Astrocyte (in vitro differentiated cells and primary cell): ENCODE measurements around the gene GNG12. TPM values are rescaled to one million over a fixed set of nuclear protein-coding genes. Genes with fewer than 3 reads are reported as not detected.

Experiments used
- DNase-seq: peaks from one replicate; pipeline ENCODE4 v3.0.0-alpha.2; 2010; ENCODE audit warnings: low read depth
- FAIRE-seq: peaks from 2 replicates; lab custom pipeline; 2011; peaks lifted over from hg19 to GRCh38; lab: Jason Lieb, UNC
- H2AFZ ChIP-seq: 2 replicates; pipeline ENCODE4 v1.6.0; 2012; ENCODE audit warnings: low read depth, low read length, inconsistent platforms
- H3K27ac ChIP-seq: 2 replicates; pipeline ENCODE4 v1.5.1; 2011; ENCODE audit warnings: low read depth, low read length, inconsistent platforms
- H3K27me3 ChIP-seq: 2 replicates; pipeline ENCODE4 v1.6.0; 2011; ENCODE audit warnings: low read length, inconsistent platforms; ENCODE audit not compliant: insufficient read depth
- H3K36me3 ChIP-seq: 2 replicates; pipeline ENCODE4 v1.5.1; 2011; ENCODE audit warnings: low read length, inconsistent platforms; ENCODE audit not compliant: insufficient read depth
- H3K4me1 ChIP-seq: 2 replicates; pipeline ENCODE4 v1.5.1; 2011; ENCODE audit warnings: low read length, inconsistent platforms; ENCODE audit not compliant: insufficient read depth
- H3K4me2 ChIP-seq: 2 replicates; pipeline ENCODE4 v1.6.0; 2012; ENCODE audit warnings: low read length, inconsistent platforms
- H3K4me3 ChIP-seq: 2 replicates; pipeline ENCODE4 v1.5.1; 2011; ENCODE audit warnings: low read depth, mild to moderate bottlenecking, low read length, inconsistent platforms; ENCODE audit not compliant: insufficient read depth
- H3K79me2 ChIP-seq: 2 replicates; pipeline ENCODE4 v1.6.0; 2012; ENCODE audit warnings: mild to moderate bottlenecking, low read length, inconsistent platforms; ENCODE audit not compliant: insufficient read depth
- H3K9ac ChIP-seq: 2 replicates; pipeline ENCODE4 v1.6.0; 2012; ENCODE audit warnings: mild to moderate bottlenecking, low read length, inconsistent platforms
- H3K9me3 ChIP-seq: 2 replicates; pipeline ENCODE4 v1.5.1; 2012; ENCODE audit warnings: low read depth, mild to moderate bottlenecking, low read length, inconsistent platforms; ENCODE audit not compliant: insufficient read depth
- H4K20me1 ChIP-seq: 2 replicates; pipeline ENCODE4 v1.6.0; 2012; ENCODE audit warnings: low read length, inconsistent platforms; ENCODE audit not compliant: insufficient read depth
- H3K27ac Mint-ChIP-seq: one replicate; pipeline ENCODE4 v1.8.0; 2021; ENCODE audit warnings: mild to moderate bottlenecking, mixed read lengths; ENCODE audit not compliant: unreplicated experiment
- H3K27me3 Mint-ChIP-seq: one replicate; pipeline ENCODE4 v1.8.0; 2021; ENCODE audit warnings: low read depth, mixed read lengths; ENCODE audit not compliant: unreplicated experiment
- H3K36me3 Mint-ChIP-seq: one replicate; pipeline ENCODE4 v1.8.0; 2021; ENCODE audit warnings: low read depth, mixed read lengths; ENCODE audit not compliant: unreplicated experiment
- H3K4me1 Mint-ChIP-seq: one replicate; pipeline ENCODE4 v1.8.0; 2021; ENCODE audit warnings: low read depth, mixed read lengths; ENCODE audit not compliant: unreplicated experiment
- H3K4me3 Mint-ChIP-seq: one replicate; pipeline ENCODE4 v1.8.0; 2021; ENCODE audit warnings: mild to moderate bottlenecking, moderate library complexity, mixed read lengths; ENCODE audit not compliant: unreplicated experiment
- H3K9me3 Mint-ChIP-seq: one replicate; pipeline ENCODE4 v1.8.0; 2021; ENCODE audit warnings: mild to moderate bottlenecking, mixed read lengths; ENCODE audit not compliant: unreplicated experiment
- EZH2 ChIP-seq: IDR thresholded peaks from 2 replicates; pipeline ENCODE4 v1.6.1; 2012; ENCODE audit warnings: mild to moderate bottlenecking, low read length, inconsistent platforms; ENCODE audit not compliant: insufficient read depth
- total RNA-seq: library from RNA; stranded (reverse); gene quantifications from 2 replicates; pipeline ENCODE4 v1.2.1, GENCODE V29; 2021
- TF ChIP-seq, protein P1 (sequence below): IDR thresholded peaks from 2 replicates; pipeline ENCODE4 v1.5.1; 2011; ENCODE audit warnings: low read depth, mild to moderate bottlenecking, inconsistent platforms, low read length, moderate library complexity; ENCODE audit not compliant: insufficient read depth

GNG12 gene
- total RNA-seq, 1 donor from 2014 or later: 101 TPM

DNA sequence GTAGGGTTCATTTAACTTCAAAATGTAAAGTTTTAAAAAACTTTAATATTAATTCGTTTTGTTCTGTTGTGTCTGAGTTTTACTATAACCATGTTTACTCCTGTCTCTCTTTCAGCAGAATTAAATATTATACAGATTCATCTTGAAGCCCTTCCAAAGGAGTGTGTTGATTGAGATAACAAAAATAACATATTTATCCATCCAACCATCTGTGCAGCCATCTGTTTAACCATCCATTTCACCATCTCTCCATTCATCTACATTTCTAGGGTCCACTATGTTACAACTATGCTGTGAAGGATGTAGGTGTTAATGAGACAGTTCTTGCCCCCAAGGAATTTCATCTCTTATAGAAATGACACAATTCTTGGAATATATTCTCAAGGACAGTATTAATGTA, 36.0 kb upstream of the GNG12 start:
- Histone ChIP-seq H3K4me3 (no peak overlapping the region), H3K4me2 (no peak overlapping the region), H3K27me3 (no peaks in the 10 kb centered on the region), H4K20me1 (no peaks in the 10 kb centered on the region), H3K79me2 (no peaks in the 10 kb centered on the region), H3K27ac (no peak overlapping the region), H3K36me3 (no peaks in the 10 kb centered on the region), H2AFZ (no peak overlapping the region), H3K9me3 (no peaks in the 10 kb centered on the region), H3K9ac (no peak overlapping the region), H3K4me1 (peaks cover 2% of the 10 kb centered on the region)
- Mint-ChIP-seq H3K4me3 (no peak overlapping the region), H3K4me1 (peaks cover 4% of the 10 kb centered on the region), H3K27me3 (no peaks in the 10 kb centered on the region), H3K36me3 (no peaks in the 10 kb centered on the region), H3K27ac (no peak overlapping the region), H3K9me3 (peaks cover 2% of the 10 kb centered on the region)
- TF ChIP-seq, protein P1, sequence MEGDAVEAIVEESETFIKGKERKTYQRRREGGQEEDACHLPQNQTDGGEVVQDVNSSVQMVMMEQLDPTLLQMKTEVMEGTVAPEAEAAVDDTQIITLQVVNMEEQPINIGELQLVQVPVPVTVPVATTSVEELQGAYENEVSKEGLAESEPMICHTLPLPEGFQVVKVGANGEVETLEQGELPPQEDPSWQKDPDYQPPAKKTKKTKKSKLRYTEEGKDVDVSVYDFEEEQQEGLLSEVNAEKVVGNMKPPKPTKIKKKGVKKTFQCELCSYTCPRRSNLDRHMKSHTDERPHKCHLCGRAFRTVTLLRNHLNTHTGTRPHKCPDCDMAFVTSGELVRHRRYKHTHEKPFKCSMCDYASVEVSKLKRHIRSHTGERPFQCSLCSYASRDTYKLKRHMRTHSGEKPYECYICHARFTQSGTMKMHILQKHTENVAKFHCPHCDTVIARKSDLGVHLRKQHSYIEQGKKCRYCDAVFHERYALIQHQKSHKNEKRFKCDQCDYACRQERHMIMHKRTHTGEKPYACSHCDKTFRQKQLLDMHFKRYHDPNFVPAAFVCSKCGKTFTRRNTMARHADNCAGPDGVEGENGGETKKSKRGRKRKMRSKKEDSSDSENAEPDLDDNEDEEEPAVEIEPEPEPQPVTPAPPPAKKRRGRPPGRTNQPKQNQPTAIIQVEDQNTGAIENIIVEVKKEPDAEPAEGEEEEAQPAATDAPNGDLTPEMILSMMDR: no peak
- no peak for TF ChIP-seq EZH2
- FAIRE-seq (no peak), DNase-seq (no peak)

DNA sequence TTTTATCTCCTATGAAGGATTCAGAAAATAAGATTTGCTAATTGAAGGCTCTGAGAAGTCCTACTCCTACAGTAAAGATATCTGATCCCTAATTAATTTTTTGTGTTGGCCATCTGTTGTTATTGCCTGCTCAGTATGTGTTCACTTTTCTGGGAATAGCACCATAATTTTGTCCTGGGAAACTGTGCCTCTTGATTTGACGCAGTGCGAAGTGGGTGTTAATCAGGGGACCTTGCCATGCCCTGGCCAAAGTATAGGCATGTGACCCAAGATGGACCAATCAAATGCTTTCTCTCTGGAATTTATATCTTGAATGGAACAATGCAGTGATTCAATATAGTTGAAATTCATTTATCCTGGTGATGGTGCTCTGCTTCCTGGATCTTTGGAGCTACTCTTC, 30.4 kb upstream of the GNG12 start:
- Mint-ChIP-seq H3K27me3 (peaks cover 1% of the 10 kb centered on the region), H3K4me1 (no peaks in the 10 kb centered on the region), H3K4me3 (no peak overlapping the region), H3K9me3 (no peaks in the 10 kb centered on the region), H3K27ac (no peak overlapping the region), H3K36me3 (no peaks in the 10 kb centered on the region)
- no peak for FAIRE-seq
- no peaks in the 10 kb centered on the region for H3K79me2 ChIP-seq
- H3K4me3 ChIP-seq: no peak overlapping the region
- no peak overlapping the region for H2AFZ ChIP-seq
- TF ChIP-seq, protein P1: no peak
- TF ChIP-seq EZH2: no peak
- no peak overlapping the region for H3K27ac ChIP-seq
- no peaks in the 10 kb centered on the region for H3K27me3 ChIP-seq
- no peaks in the 10 kb centered on the region for H3K9me3 ChIP-seq
- no peaks in the 10 kb centered on the region for H4K20me1 ChIP-seq
- no peak overlapping the region for H3K4me2 ChIP-seq
- H3K9ac ChIP-seq: no peak overlapping the region
- H3K4me1 ChIP-seq: no peaks in the 10 kb centered on the region
- no peaks in the 10 kb centered on the region for H3K36me3 ChIP-seq
- no peak for DNase-seq

DNA sequence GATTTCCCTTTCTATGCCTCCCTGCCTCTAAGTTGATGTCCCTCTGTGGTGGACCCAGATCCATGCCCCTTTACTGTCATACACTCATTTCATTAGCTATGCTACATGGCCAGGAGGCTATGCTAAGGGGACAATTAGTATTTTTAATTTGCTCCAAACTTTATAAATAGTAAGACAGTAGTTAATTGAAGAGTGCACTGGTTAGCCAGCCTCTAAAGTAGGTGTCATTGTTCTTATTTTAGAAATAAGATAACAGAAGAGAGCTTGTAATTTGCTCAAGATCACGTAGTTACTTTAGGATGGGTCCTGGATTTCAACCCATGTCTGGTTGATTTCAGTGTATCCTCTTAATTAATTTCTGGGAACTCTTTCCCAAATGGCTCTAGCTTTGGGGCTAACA, 29.4 kb upstream of the GNG12 start:
- H3K4me3 Mint-ChIP-seq: no peak overlapping the region
- no peaks in the 10 kb centered on the region for H3K79me2 ChIP-seq
- no peak overlapping the region for H3K9ac ChIP-seq

More for the DNA sequence above, 29.4 kb upstream of the GNG12 start:
- no peak overlapping the region for H2AFZ ChIP-seq
- H3K27ac Mint-ChIP-seq: no peak overlapping the region
- H3K27ac ChIP-seq: no peak overlapping the region
- no peaks in the 10 kb centered on the region for H3K27me3 ChIP-seq
- peaks cover 3% of the 10 kb centered on the region for H3K27me3 Mint-ChIP-seq
- no peak overlapping the region for H3K4me2 ChIP-seq
- TF ChIP-seq, protein P1: no peak
- no peak for TF ChIP-seq EZH2
- H3K4me3 ChIP-seq: no peak overlapping the region
- H3K4me1 Mint-ChIP-seq: no peaks in the 10 kb centered on the region
- no peaks in the 10 kb centered on the region for H3K36me3 Mint-ChIP-seq
- H4K20me1 ChIP-seq: no peaks in the 10 kb centered on the region
- H3K4me1 ChIP-seq: no peaks in the 10 kb centered on the region
- no peaks in the 10 kb centered on the region for H3K36me3 ChIP-seq
- FAIRE-seq: no peak
- no peak for DNase-seq
- H3K9me3 ChIP-seq: no peaks in the 10 kb centered on the region
- H3K9me3 Mint-ChIP-seq: no peaks in the 10 kb centered on the region
